T-helper 2 cell treated with Interferon-gamma antibody and Interleukin-4, amounts not matched to agents 100 ng/mL and 5 ng/mL, for 36 hours (primary cell): ENCODE data around the gene UBB. TPM values are rescaled to one million over a fixed set of nuclear protein-coding genes. Genes with fewer than 3 reads are reported as not detected.

ENCODE experiments used
- intact Hi-C: fragments of 100-400 bp; cut with micrococcal nuclease; formaldehyde crosslinking; loops from one replicate; pipeline ENCODE4 v1.15.1; 2023
- total RNA-seq: library from RNA; stranded (reverse); gene quantifications from 2 replicates; pipeline ENCODE4 v1.2.3, GENCODE V29; 2022

The UBB gene
- total RNA-seq, 1 donor from 2014 or later: 1,403 TPM

- intact Hi-C loops: loop anchor here (10.0 kb wide), 3 partner anchors 53 to 237 kb away; partner anchors contain the start of genes NCOR1, PIGL and ZNF624
These were observed 36.5 kb downstream of the UBB start for GRCh38 chr17:16417399-16417798.

- intact Hi-C loops: loop anchor here (10.0 kb wide), 3 partner anchors 53 to 237 kb away; partner anchors contain the start of genes NCOR1, PIGL and ZNF624
These were observed 37.2 kb downstream of the UBB start for GRCh38 chr17:16417896-16418684.

GRCh38 chr17:16418685-16419068, 37.8 kb downstream of the UBB start:
- intact Hi-C loops: loop anchor here (10.0 kb wide), 3 partner anchors 54 to 236 kb away; partner anchors contain the start of genes NCOR1, PIGL and ZNF624

GRCh38 chr17:16419074-16419928, 38.4 kb downstream of the UBB start:
- intact Hi-C loops: loop anchor here (10.0 kb wide), 3 partner anchors 54 to 236 kb away; partner anchors contain the start of genes NCOR1, PIGL and ZNF624

GRCh38 chr17:16419929-16420271, 39.0 kb downstream of the UBB start:
- intact Hi-C loops: loop anchor here (10.0 kb wide), 3 partner anchors 55 to 235 kb away; partner anchors contain the start of genes NCOR1, PIGL and ZNF624

GRCh38 chr17:16422416-16422815, 41.5 kb downstream of the UBB start:
- intact Hi-C loops: no loop called here

- intact Hi-C loops: no loop called here
These were observed 42.5 kb downstream of the UBB start for GRCh38 chr17:16423226-16423872.

GRCh38 chr17:16425202-16425601, 44.3 kb downstream of the UBB start:
- intact Hi-C loops: no loop called here

- intact Hi-C loops: no loop called here
These were observed 45.1 kb downstream of the UBB start for GRCh38 chr17:16425698-16426659.

- intact Hi-C loops: no loop called here
These were observed 46.1 kb downstream of the UBB start for GRCh38 chr17:16427020-16427419.

GRCh38 chr17:16428098-16428882, 47.4 kb downstream of the UBB start:
- intact Hi-C loops: no loop called here

GRCh38 chr17:16429083-16429482, 48.2 kb downstream of the UBB start:
- intact Hi-C loops: no loop called here

- intact Hi-C loops: no loop called here
These were observed 49.8 kb downstream of the UBB start for GRCh38 chr17:16430650-16431049.

GRCh38 chr17:16432017-16432416, 51.1 kb downstream of the UBB start:
- intact Hi-C loops: no loop called here

Other genes starting within 250 kb of the UBB start
- 141 and 151 TPM in 2 replicates for gene NCOR1, start 165.6 kb upstream of the UBB start, total RNA-seq
- gene PIGL, start 163.9 kb upstream of the UBB start, total RNA-seq: 26.8 and 29.3 TPM in 2 replicates
- gene CENPV, start 27.6 kb upstream of the UBB start, total RNA-seq: 21.7 and 23.1 TPM in 2 replicates
- 135 and 139 TPM in 2 replicates for gene TRPV2, start 34.5 kb downstream of the UBB start, total RNA-seq
- 1.4 and 1.8 TPM in 2 replicates for gene LRRC75A, start 111.1 kb downstream of the UBB start, total RNA-seq
- gene ZNF287, start 188.1 kb downstream of the UBB start, total RNA-seq: 5.1 and 7.5 TPM in 2 replicates